Type B pancreatic cell (in vitro differentiated cells): ENCODE data around the gene ZNF565. TPM values are rescaled to one million over a fixed set of nuclear protein-coding genes. Genes with fewer than 3 reads are reported as not detected.
A peak's percentile ranks its signal among the peaks of the same experiment; 100 is the strongest.

Experiments
- DNase-seq: peaks from one replicate; pipeline ENCODE4 v3.0.0; 2021; ENCODE audit warnings: mixed read lengths; ENCODE audit not compliant: unreplicated experiment; ENCODE audit errors: extremely low spot score
- H3K27ac Mint-ChIP-seq: 2 replicates; pipeline ENCODE4 v1.8.0; 2021; ENCODE audit warnings: mild to moderate bottlenecking, mixed read lengths
- H3K27me3 Mint-ChIP-seq: 2 replicates; pipeline ENCODE4 v1.8.0; 2021; ENCODE audit warnings: mixed read lengths
- H3K36me3 Mint-ChIP-seq: 2 replicates; pipeline ENCODE4 v1.8.0; 2021; ENCODE audit warnings: mixed read lengths
- H3K4me1 Mint-ChIP-seq: one replicate; pipeline ENCODE4 v1.8.0; 2021; ENCODE audit warnings: mixed read lengths; ENCODE audit not compliant: unreplicated experiment
- H3K4me3 Mint-ChIP-seq: 2 replicates; pipeline ENCODE4 v1.8.0; 2021; ENCODE audit warnings: mild to moderate bottlenecking, mixed read lengths
- H3K9me3 Mint-ChIP-seq: 2 replicates; pipeline ENCODE4 v1.8.0; 2021; ENCODE audit warnings: mixed read lengths
- CTCF ChIP-seq: fragments of 200-600 bp; sonication (generic); conservative IDR thresholded peaks from 2 replicates; pipeline ENCODE4 v1.5.0; 2021; ENCODE audit warnings: antibody characterized with exemption, mild to moderate bottlenecking
- total RNA-seq: library from RNA; stranded (reverse); gene quantifications from 2 replicates; pipeline ENCODE4 v1.2.1, GENCODE V29; 2021; ENCODE audit warnings: low replicate concordance

Gene ZNF565
- total RNA-seq, 1 donor from 2014 or later = 5.6 TPM

GRCh38 chr19:36222503-36222902 lies 8.0 kb upstream of the ZNF565 start:
- no peak overlapping the region for H3K27ac Mint-ChIP-seq

GRCh38 chr19:36221474-36221873 lies 7.0 kb upstream of the ZNF565 start:
- DNase-seq = no peak
- Mint-ChIP-seq H3K9me3 (no peaks in the 10 kb centered on the region), H3K4me3 (peak overlapping the region; percentile 8), H3K36me3 (peaks cover 41% of the 10 kb centered on the region), H3K4me1 (peaks cover 13% of the 10 kb centered on the region), H3K27me3 (no peaks in the 10 kb centered on the region), H3K27ac (no peak overlapping the region)
- no peak for TF ChIP-seq CTCF

More at GRCh38 chr19:36222503-36222902, 8.0 kb upstream of the ZNF565 start:
- Mint-ChIP-seq H3K9me3 (no peaks in the 10 kb centered on the region), H3K27me3 (no peaks in the 10 kb centered on the region), H3K36me3 (peaks cover 37% of the 10 kb centered on the region), H3K4me3 (no peak overlapping the region), H3K4me1 (peaks cover 9% of the 10 kb centered on the region)
- DNase-seq = no peak
- TF ChIP-seq CTCF = no peak

GRCh38 chr19:36215276-36216123 lies 1.0 kb upstream of the ZNF565 start:
- Mint-ChIP-seq H3K4me3 (no peak overlapping the region), H3K27ac (no peak overlapping the region), H3K9me3 (no peaks in the 10 kb centered on the region), H3K4me1 (peaks cover 13% of the 10 kb centered on the region), H3K27me3 (no peaks in the 10 kb centered on the region), H3K36me3 (peaks cover 16% of the 10 kb centered on the region)
- no peak for DNase-seq
- no peak for TF ChIP-seq CTCF

GRCh38 chr19:36212895-36213294 lies 1.6 kb downstream of the ZNF565 start:
- H3K36me3 Mint-ChIP-seq = peaks cover 5% of the 10 kb centered on the region
- peaks cover 4% of the 10 kb centered on the region for H3K4me1 Mint-ChIP-seq
- DNase-seq = no peak
- H3K4me3 Mint-ChIP-seq = peak overlapping the region; percentile 61
- no peak for TF ChIP-seq CTCF
- H3K27ac Mint-ChIP-seq = no peak overlapping the region
- no peaks in the 10 kb centered on the region for H3K27me3 Mint-ChIP-seq
- no peaks in the 10 kb centered on the region for H3K9me3 Mint-ChIP-seq

GRCh38 chr19:36210497-36210896 lies 4.0 kb downstream of the ZNF565 start:
- Mint-ChIP-seq H3K4me1 (no peaks in the 10 kb centered on the region), H3K27ac (no peak overlapping the region), H3K9me3 (no peaks in the 10 kb centered on the region), H3K36me3 (no peaks in the 10 kb centered on the region), H3K4me3 (no peak overlapping the region), H3K27me3 (no peaks in the 10 kb centered on the region)
- no peak for TF ChIP-seq CTCF
- no peak for DNase-seq
